ENCODE data around the gene RNASEH2A.
"Not testable (repeated sequence)": the region's sequence is repeated elsewhere in the genome, so short reads cannot be mapped to it uniquely, and the experiment has no call there.

The RNASEH2A gene

GRCh38 chr19:12794196-12794941 is 12.0 kb upstream of the RNASEH2A start:
- no peak for DNase-seq

GRCh38 chr19:12794971-12795381 is 11.4 kb upstream of the RNASEH2A start:
- no peak for DNase-seq

- DNase-seq = peak; percentile 70 to 78
These were observed 10.0 kb upstream of the RNASEH2A start for GRCh38 chr19:12796146-12797071.

- no peak for DNase-seq
These were observed 9.2 kb upstream of the RNASEH2A start for GRCh38 chr19:12797141-12797587.

- DNase-seq = not testable (repeated sequence)
These were observed 8.8 kb upstream of the RNASEH2A start for GRCh38 chr19:12797607-12798006.

- DNase-seq = no peak
These were observed 6.5 kb upstream of the RNASEH2A start for GRCh38 chr19:12799742-12800465.

- no peak for DNase-seq
These were observed 6.0 kb upstream of the RNASEH2A start for GRCh38 chr19:12800466-12800770.

GRCh38 chr19:12800923-12801465 is 5.4 kb upstream of the RNASEH2A start:
- no peak for DNase-seq

- peak; percentile 83 to 89 for DNase-seq
These were observed 4.7 kb upstream of the RNASEH2A start, which contains the start of the genes PRDX2 and THSD8 for GRCh38 chr19:12801466-12802266. PRDX2 (minus strand) TSS chr19:12801800; CDS start chr19:12801261, 539 bp downstream. THSD8 (plus strand) TSS chr19:12802069; CDS start chr19:12802072, 3 bp downstream.

- DNase-seq = no peak
These were observed 3.9 kb upstream of the RNASEH2A start for GRCh38 chr19:12802267-12803106.

GRCh38 chr19:12804051-12804450 is 2.3 kb upstream of the RNASEH2A start:
- no peak for DNase-seq

GRCh38 chr19:12815088-12815487 is 8.7 kb downstream of the RNASEH2A start:
- DNase-seq = no peak

- DNase-seq = not testable (repeated sequence)
These were observed 10.8 kb downstream of the RNASEH2A start for GRCh38 chr19:12817188-12817587.

- DNase-seq = not testable (repeated sequence)
These were observed 11.4 kb downstream of the RNASEH2A start for GRCh38 chr19:12817810-12818209.

GRCh38 chr19:12821761-12822160 is 15.4 kb downstream of the RNASEH2A start:
- DNase-seq = no peak

GRCh38 chr19:12825254-12826131 is 19.1 kb downstream of the RNASEH2A start:
- DNase-seq = peak in 1 of 2 experiments; percentile 10

GRCh38 chr19:12828494-12828893 is 22.1 kb downstream of the RNASEH2A start:
- peak; percentile 30 to 54 for DNase-seq

- DNase-seq = no peak
These were observed 27.0 kb downstream of the RNASEH2A start for GRCh38 chr19:12833418-12833737.

GRCh38 chr19:12833738-12834565 is 27.6 kb downstream of the RNASEH2A start:
- peak; percentile 57 to 63 for DNase-seq

Data from NCI-H2081 (cell line).